ENCODE results near the gene CNFN. TPM values are rescaled to one million over a fixed set of nuclear protein-coding genes. Genes with fewer than 3 reads are reported as not detected.

Gene CNFN
- total and polyA plus RNA-seq, 8 donors, result 0.32 to 4.2 (median 0.70) TPM; not detected in 1

- H3K4me1 ChIP-seq, result peaks cover 0 to 4% (median 0%) of the 10 kb centered on the region in 3 donors
- H3K27ac ChIP-seq, result peak overlapping the region; percentile 1 to 52 (median 42)
- no peak for FAIRE-seq
Observed at GRCh38 chr19:42401365-42402303, 11.5 kb upstream of the CNFN start.

GRCh38 chr19:42400404-42400803, 10.3 kb upstream of the CNFN start:
- no peak for FAIRE-seq
- intact Hi-C loops (cut with DNase I), result no loop called here
- no peak overlapping the region for H3K4me3 ChIP-seq
- no peak for DNase-seq
- no peak for ATAC-seq
- H3K9me3 ChIP-seq, result no peaks in the 10 kb centered on the region
- H3K36me3 ChIP-seq, result no peaks in the 10 kb centered on the region
- H3K27me3 ChIP-seq, result no peaks in the 10 kb centered on the region
- TF ChIP-seq CTCF (IDR thresholded peaks at IDR 0.05), result no peak
- no peak overlapping the region for H3K27ac ChIP-seq
- peaks cover 0 to 4% (median 0%) of the 10 kb centered on the region in 3 donors for H3K4me1 ChIP-seq
- 64 to 73% methylated on average over 1 of the region's 1 CpG for WGBS, 2 donors

More at GRCh38 chr19:42401365-42402303, 11.5 kb upstream of the CNFN start:
- Histone ChIP-seq H3K36me3 (no peaks in the 10 kb centered on the region), H3K27me3 (no peaks in the 10 kb centered on the region), H3K9me3 (no peaks in the 10 kb centered on the region), H3K4me3 (peak overlapping the region; percentile 40 to 65 (median 44))
- peak; percentile 60 to 81 (median 68) for TF ChIP-seq CTCF (IDR thresholded peaks at IDR 0.05)
- DNase-seq (peak; percentile 72 to 96 (median 84)), ATAC-seq (peak; percentile 73 to 80 (median 77))
- intact Hi-C loops (cut with DNase I), result no loop called here
- WGBS, 2 donors, result 1% methylated on average over 70 to 80 of the region's 80 CpGs

- WGBS, 2 donors, result 26% methylated on average over 24 to 25 of the region's 25 CpGs
Observed at GRCh38 chr19:42397263-42398166, 7.4 kb upstream of the CNFN start.

More at GRCh38 chr19:42397263-42398166, 7.4 kb upstream of the CNFN start:
- TF ChIP-seq CTCF (IDR thresholded peaks at IDR 0.05), result no peak
- Histone ChIP-seq H3K36me3 (no peaks in the 10 kb centered on the region), H3K27ac (peak overlapping the region in 2 of 4 donors; percentile 52 to 77), H3K9me3 (no peaks in the 10 kb centered on the region), H3K4me3 (peak overlapping the region; percentile 30 to 57 (median 41)), H3K4me1 (peaks cover 0 to 4% (median 0%) of the 10 kb centered on the region in 3 donors), H3K27me3 (no peaks in the 10 kb centered on the region)
- DNase-seq (no peak), ATAC-seq (no peak), FAIRE-seq (no peak)
- intact Hi-C loops (cut with DNase I), result no loop called here

Data from pancreas (tissue), 10 donors.